ENCODE data around the gene MBTD1. TPM values are rescaled to one million over a fixed set of nuclear protein-coding genes. Genes with fewer than 3 reads are reported as not detected.
"Not testable (repeated sequence)": the region's sequence is repeated elsewhere in the genome, so short reads cannot be mapped to it uniquely, and the experiment has no call there.

Gene MBTD1
- total RNA-seq, 6 experiments from 2014 or later, result 3.6 to 5.1 (median 4.5) TPM

- peaks cover 62% of the 10 kb centered on the region for H3K36me3 Mint-ChIP-seq (ENCODE audit: low read depth)
- H3K9me3 Mint-ChIP-seq, result no peaks in the 10 kb centered on the region
- H3K4me3 Mint-ChIP-seq, result no peak overlapping the region
- peaks cover 16% of the 10 kb centered on the region for H3K4me1 Mint-ChIP-seq (ENCODE audit: low read depth)
- no peak overlapping the region for H3K27ac Mint-ChIP-seq
- no peak for DNase-seq
- no peaks in the 10 kb centered on the region; the same call in 1 of the 2 replicates for H3K27me3 Mint-ChIP-seq (ENCODE audit: insufficient read depth)
- TF ChIP-seq CTCF (IDR thresholded peaks at IDR 0.05), result no peak
Measured at GRCh38 chr17:51269991-51270390, 10.1 kb upstream of the MBTD1 start.

GRCh38 chr17:51264466-51264865 is 4.6 kb upstream of the MBTD1 start:
- not testable (repeated sequence) for H3K4me3 Mint-ChIP-seq; H3K27me3 Mint-ChIP-seq (ENCODE audit: insufficient read depth); H3K9me3 Mint-ChIP-seq; DNase-seq
- H3K36me3 Mint-ChIP-seq (ENCODE audit: low read depth), result peaks cover 54% of the 10 kb centered on the region
- H3K27ac Mint-ChIP-seq, result peak overlapping the region; percentile 53; the same call in 1 of the 2 replicates
- H3K4me1 Mint-ChIP-seq (ENCODE audit: low read depth), result peaks cover 32% of the 10 kb centered on the region

GRCh38 chr17:51263006-51263405 is 3.2 kb upstream of the MBTD1 start:
- H3K4me3 Mint-ChIP-seq, result peak overlapping the region; percentile 79
- peaks cover 1% of the 10 kb centered on the region for H3K27me3 Mint-ChIP-seq (ENCODE audit: insufficient read depth)
- no peaks in the 10 kb centered on the region for H3K9me3 Mint-ChIP-seq
- peak overlapping the region; percentile 84 for H3K27ac Mint-ChIP-seq
- peaks cover 43% of the 10 kb centered on the region for H3K36me3 Mint-ChIP-seq (ENCODE audit: low read depth)
- peak; percentile 58 for DNase-seq
- H3K4me1 Mint-ChIP-seq (ENCODE audit: low read depth), result peaks cover 45% of the 10 kb centered on the region
- TF ChIP-seq CTCF (IDR thresholded peaks at IDR 0.05), result no peak

- no peak for DNase-seq
- no peaks in the 10 kb centered on the region for H3K9me3 Mint-ChIP-seq
- TF ChIP-seq CTCF (IDR thresholded peaks at IDR 0.05), result no peak
- H3K4me3 Mint-ChIP-seq, result peak overlapping the region; percentile 93
- H3K27ac Mint-ChIP-seq, result peak overlapping the region; percentile 99
- H3K4me1 Mint-ChIP-seq (ENCODE audit: low read depth), result peaks cover 62% of the 10 kb centered on the region
- H3K27me3 Mint-ChIP-seq (ENCODE audit: insufficient read depth), result peaks cover 1% of the 10 kb centered on the region
- H3K36me3 Mint-ChIP-seq (ENCODE audit: low read depth), result peaks cover 35% of the 10 kb centered on the region
Measured at GRCh38 chr17:51261024-51261963, 1.4 kb upstream of the MBTD1 start.

- H3K4me3 Mint-ChIP-seq, result peak within 1 kb of the TSS; percentile 93
- H3K27ac Mint-ChIP-seq, result peak within 1 kb of the TSS; percentile 99
- H3K4me1 Mint-ChIP-seq (ENCODE audit: low read depth), result peaks cover 67% of the 10 kb centered on the region
- H3K36me3 Mint-ChIP-seq (ENCODE audit: low read depth), result peaks cover 34% of the 10 kb centered on the region
- no peaks in the 10 kb centered on the region for H3K9me3 Mint-ChIP-seq
- no peak for TF ChIP-seq CTCF (IDR thresholded peaks at IDR 0.05)
- peaks cover 1% of the 10 kb centered on the region for H3K27me3 Mint-ChIP-seq (ENCODE audit: insufficient read depth)
- DNase-seq, result peak; percentile 95
Measured at GRCh38 chr17:51260237-51261023, 581 bp upstream of the MBTD1 start, which contains the start of gene UTP18. TSS of gene UTP18 (plus strand) at chr17:51260546. CDS start at chr17:51260585, 39 bp downstream.

All from HFFc6 (cell line).